A172 (cell line): ENCODE data around the gene DISP2. TPM values are rescaled to one million over a fixed set of nuclear protein-coding genes. Genes with fewer than 3 reads are reported as not detected.

Experiments used
- DNase-seq: peaks from one replicate; pipeline ENCODE4 v3.0.0-alpha.2; 2015; ENCODE audit warnings: low spot score
- total RNA-seq: library from RNA; depleted of rRNA; stranded (reverse); fragments of >200 nt; shearing (Covaris generic); gene quantifications from 2 replicates; pipeline ENCODE4 v1.2.3, GENCODE V29; 2014

The DISP2 gene
- total RNA-seq, 1 experiment from 2014 or later = 0.36 TPM

DNA sequence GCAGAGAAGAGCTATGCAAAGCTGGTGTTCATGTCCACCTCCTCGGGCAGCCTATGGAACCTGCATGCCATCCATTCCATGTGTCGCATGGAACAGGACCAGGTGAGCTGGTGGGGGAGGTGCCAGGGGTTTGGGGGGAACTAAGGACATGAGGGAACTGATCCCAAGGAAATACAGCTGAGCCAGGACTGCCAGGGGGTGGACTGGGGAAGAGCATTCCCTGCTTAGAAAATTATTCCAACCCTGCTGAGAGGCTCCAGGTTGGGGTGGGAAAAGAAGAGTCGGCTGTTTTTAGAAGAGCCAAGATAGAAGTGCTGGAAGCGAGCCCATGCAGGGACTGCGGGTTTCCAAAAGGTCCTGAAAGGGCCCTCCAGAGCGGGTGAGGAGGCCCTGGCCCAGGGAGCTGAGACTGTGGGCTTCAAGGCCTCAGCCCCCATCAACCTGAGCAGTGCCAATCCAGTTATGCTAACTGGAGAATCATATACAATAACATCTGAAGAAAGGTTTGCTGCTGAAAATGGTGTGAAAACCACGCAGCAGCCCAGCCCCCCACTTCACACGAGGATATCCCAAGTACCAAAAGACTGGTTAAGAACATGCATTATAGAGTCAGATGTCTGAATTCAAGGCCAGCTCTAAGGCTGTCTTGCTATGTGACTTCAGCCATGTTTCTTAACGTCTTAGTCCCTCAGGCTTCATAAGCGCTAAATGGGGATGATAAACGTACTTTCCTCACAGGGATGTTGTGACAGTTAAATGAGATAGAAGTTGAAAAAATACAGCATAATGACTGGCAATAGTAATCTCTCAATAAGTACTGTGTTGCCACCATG is 7.8 kb downstream of the DISP2 start:
- no peak for DNase-seq

DNA sequence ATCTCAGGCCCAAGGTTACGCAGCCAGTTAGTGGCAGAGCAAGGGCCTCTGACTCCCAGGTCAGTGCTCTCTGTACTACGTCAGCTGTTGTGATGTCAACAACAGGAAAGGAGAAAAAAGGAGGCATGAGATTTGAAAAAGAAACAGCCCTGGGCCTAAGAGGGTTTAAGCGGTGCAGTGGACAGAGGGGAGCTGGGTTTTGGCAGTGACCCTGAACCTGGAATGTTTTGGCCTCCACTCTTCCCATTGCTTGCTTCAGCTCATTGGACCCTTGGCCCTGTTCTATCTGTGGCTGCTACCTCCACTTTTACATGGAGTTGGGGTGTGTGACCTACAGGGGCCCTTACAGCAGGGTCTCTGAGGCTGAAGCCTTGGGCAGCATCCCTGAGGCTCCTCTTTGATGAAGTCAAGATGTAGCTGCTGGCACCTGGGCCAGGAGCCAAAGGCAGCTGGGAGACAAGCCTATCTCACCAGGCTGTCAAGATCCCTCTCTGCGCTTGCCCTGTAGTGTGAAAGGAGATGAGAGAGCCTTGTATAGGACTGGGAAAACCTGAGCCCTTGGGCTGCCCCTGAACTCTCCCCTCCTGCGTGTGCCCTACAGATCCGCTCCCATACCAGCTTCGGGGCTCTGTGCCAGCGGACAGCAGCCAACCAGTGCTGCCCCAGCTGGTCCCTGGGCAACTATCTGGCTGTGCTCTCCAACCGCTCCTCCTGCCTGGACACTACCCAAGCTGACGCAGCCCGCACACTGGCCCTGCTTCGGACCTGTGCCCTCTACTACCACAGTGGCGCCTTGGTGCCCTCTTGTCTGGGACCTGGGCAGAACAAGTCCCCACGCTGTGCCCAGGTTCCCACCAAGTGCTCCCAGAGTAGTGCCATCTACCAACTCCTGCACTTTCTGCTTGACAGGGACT is 8.7 kb downstream of the DISP2 start:
- no peak for DNase-seq

DNA sequence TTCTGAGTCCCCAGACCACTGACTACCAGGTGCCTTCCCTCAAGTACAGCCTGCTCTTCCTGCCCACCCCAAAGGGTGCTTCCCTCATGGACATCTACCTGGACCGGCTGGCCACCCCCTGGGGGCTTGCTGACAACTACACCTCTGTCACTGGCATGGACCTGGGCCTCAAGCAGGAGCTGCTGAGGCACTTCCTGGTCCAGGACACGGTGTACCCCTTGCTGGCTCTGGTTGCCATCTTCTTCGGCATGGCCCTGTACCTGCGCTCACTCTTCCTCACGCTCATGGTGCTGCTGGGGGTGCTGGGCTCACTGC is 9.3 kb downstream of the DISP2 start:
- no peak for DNase-seq

DNA sequence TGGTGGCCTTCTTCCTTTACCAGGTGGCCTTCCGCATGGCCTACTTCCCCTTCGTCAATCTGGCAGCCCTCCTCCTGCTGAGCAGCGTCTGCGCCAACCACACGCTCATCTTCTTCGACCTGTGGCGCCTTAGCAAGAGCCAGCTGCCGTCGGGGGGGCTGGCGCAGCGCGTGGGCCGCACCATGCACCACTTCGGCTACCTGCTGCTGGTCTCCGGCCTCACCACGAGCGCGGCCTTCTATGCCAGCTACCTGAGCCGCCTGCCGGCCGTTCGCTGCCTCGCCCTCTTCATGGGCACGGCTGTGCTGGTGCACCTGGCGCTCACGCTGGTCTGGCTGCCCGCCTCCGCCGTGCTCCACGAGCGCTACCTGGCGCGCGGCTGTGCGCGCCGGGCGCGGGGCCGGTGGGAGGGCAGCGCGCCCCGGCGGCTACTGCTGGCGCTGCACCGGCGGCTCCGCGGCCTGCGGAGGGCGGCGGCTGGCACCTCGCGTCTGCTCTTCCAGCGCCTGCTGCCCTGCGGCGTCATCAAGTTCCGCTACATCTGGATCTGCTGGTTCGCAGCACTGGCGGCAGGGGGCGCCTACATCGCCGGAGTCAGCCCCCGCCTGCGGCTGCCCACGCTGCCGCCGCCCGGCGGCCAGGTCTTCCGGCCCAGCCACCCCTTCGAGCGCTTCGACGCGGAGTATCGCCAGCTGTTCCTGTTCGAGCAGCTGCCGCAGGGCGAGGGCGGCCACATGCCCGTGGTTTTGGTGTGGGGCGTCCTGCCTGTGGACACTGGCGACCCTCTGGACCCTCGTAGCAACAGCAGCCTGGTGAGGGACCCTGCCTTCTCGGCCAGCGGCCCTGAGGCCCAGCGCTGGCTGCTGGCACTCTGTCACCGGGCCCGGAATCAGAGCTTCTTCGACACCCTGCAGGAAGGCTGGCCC is 9.9 kb downstream of the DISP2 start:
- DNase-seq = no peak

DNA sequence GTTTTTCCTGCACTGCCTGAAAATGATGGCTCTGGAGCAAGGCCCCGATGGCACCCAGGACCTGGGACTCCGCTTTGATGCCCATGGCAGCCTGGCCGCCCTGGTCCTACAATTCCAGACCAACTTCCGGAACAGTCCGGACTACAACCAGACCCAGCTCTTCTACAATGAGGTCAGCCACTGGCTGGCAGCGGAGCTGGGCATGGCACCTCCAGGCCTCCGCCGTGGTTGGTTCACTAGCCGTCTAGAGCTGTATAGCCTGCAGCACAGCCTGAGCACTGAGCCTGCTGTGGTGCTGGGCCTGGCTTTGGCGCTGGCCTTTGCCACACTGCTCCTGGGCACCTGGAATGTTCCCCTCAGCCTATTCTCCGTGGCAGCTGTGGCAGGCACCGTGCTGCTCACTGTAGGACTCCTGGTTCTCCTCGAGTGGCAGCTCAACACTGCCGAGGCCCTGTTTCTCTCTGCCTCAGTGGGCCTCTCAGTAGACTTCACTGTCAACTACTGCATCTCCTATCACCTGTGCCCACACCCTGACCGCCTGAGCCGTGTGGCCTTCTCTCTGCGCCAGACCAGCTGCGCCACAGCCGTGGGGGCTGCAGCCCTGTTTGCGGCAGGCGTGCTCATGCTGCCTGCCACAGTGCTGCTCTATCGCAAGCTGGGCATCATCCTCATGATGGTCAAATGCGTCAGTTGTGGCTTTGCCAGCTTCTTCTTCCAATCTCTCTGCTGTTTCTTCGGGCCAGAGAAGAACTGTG is 10.9 kb downstream of the DISP2 start:
- no peak for DNase-seq

DNA sequence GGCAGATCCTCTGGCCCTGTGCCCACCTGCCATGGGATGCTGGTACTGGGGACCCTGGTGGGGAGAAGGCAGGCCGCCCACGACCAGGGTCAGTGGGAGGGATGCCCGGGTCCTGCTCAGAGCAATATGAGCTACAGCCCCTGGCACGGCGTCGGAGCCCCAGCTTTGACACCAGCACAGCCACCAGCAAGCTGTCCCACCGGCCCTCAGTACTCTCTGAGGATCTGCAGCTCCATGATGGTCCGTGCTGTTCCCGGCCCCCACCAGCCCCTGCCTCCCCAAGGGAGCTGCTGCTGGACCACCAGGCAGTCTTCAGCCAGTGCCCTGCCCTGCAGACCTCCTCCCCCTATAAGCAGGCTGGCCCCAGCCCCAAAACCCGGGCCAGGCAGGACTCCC is 11.5 kb downstream of the DISP2 start:
- no peak for DNase-seq

DNA sequence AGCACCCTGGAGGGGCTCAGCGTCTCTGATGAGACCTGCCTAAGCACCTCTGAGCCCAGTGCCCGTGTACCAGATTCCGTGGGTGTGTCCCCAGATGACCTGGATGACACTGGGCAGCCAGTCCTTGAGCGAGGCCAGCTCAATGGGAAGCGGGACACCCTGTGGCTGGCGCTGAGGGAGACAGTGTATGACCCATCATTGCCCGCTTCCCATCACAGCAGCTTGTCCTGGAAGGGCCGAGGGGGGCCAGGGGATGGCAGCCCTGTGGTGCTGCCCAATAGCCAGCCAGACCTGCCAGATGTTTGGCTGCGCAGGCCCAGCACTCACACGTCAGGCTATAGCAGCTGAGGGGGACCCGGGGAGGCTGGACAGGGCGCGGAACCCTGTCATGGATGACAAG is 12.0 kb downstream of the DISP2 start:
- no peak for DNase-seq

DNA sequence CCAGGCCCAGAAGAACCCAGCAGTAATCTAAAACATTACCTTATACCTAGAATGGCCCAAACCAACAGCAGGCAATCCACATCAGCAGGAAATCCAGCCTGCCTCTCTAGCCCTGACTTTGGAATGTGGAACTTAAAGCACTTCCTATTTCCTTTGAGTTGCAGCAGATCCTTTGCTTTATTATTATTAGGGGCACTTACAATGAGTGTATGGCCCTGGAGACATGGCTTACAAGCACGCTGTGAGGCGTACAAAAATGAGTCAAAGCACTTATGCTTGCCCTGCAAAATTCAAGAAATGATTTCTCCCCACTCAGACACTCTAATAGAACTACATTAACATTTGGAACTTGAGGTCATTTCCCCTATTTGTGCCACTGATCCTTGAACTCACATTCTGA is 15.0 kb downstream of the DISP2 start:
- no peak for DNase-seq

DNA sequence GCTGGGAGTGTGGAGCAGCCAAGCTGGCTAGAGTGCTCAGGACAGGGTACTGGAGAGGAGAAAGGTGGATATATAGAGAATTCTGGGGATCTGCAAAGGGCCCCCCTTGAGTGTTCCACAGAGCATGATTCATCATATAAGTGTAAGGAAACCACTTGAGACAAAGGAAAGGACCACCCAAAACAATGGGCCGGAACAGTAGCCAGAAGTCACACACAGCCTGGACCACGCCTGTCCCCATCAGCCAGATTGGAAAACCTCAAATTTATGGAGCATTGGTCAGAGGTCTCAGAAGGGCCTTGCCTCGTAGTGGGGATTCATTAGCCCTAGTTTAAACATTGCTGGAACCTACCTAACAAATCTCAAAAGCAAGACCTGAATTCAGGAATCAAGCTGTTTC is 19.6 kb downstream of the DISP2 start:
- DNase-seq = no peak

DNA sequence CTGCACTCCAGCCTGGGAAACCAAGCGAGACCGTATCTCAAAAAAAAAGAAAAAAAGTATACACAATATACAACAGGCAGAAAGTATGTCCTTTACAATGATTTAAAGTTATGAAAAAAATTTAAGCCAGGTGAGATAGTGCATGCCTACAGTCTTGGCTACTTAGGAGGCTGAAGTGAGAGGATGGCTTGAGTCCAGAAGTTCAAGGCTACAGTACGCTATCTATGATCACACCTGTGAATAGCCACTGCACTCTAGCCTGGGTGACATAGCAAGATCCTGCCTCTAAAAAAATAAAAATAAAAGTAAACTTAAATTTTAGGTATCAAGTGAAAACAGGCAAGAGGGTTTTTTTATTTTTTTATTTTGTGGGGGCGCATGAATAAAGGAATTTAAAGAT is 21.4 kb downstream of the DISP2 start:
- DNase-seq = no peak

DNA sequence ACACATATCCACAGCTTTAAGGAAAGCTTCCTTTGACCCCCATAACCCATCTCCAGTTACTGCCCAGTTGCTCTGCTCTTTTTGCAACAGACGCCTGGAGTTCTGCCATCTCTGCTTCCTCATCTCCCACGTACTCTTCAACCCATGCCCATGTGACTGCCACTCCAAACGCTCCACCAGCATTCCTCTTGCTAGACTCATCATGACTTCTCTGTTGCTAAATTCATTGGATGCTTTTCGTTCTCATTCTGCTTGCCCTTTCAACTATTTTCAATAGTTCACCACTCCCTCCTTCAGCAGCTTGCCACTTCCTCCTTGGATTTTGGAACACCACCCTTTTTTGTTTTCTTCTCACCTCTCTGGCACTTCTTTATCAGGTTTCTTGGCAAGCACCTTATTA is 21.8 kb downstream of the DISP2 start:
- peak; percentile 95 for DNase-seq

DNA sequence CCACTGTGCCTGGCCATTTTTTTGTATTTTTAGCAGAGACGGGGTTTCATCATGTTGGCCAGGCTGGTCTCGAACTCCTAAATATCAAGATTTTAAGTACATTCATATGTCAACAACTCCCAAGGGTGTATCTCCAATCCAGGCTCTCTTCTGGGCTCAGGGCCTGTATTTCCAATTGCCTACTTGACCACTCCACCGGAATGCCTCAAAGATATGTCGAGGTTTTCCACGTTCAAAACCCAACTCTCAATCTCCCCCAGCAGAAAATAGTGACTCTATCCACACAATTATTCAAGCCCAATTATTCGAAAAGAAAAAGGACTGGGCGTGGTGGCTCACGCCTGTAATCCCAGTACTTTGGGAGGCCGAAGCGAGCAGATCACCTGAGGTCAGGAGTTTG is 22.6 kb downstream of the DISP2 start:
- no peak for DNase-seq

DNA sequence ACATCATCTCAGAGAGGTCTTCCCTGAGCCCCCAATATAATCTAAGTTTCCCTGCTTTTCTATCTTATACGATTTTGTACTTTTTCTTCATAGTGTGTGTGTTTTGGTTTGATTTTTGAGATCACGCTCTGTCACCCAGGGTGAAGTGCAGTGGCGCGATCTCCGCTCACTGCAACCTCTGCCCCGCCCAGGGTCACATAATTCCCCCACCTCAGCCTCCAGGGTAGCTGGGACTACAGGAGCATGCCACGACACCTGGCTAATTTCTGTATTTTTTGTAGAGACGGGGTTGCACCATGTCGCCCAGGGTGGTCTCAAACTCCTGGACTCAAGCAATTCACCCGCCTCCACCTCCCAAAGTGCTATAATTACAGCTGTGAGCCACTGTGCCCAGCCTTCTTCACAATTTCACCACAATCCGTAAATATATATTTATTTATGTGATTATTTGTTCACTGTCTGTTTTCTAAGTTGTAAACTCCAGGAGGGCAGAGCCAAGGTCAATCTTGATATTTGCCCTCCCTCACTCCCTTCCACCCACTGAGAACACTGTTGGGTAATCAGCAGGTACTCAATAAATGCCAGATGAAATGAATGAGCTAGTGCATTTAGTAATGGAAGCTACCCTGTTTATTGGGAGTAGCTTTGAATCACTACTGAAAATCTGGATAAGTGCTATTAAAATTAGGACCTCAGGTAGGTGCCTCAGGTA is 24.0 kb downstream of the DISP2 start:
- no peak for DNase-seq

DNA sequence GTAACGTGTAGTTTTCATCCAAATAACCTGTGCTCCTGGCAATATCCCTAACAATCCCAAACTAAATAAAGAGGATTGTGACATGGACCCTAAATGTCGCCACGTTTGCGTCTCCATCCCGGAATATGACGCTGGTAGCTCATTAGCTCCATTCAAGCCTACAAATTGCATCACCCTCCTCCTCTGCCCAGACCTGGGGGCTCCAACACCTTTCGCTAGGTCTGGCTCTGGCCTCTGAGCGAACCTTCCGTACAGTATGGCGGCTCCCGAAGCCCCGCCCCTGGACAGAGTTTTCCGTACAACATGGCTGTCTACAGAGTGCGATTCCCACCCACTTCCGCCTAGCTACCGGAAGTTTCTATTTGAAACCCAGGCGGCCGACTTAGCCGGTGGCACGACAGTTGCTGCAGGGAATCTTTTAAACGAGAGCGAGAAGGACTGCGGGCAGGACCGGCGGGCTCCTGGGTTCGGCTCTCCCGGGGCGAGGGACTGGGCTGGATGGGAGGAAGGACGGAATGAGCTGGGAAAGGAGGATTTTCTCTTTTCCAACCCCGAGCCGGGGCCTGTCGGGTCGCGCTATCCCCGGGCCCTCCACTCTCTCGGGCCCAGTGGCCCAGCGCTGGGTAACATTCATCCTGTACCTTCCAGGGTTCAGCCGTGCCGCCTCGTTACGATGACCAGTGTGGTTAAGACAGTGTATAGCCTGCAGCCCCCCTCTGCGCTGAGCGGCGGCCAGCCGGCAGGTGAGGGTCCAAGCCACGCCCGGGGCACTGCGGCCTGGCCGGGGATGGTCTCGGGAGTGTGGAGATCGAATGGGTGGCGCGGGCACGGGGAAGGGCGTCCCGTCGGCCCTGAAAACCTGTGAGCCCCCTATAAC is 24.8 kb downstream of the DISP2 start, which contains the start of gene KNSTRN:
Gene KNSTRN, plus strand, starts transcription at position 142 of the 877 bp plus-strand sequence. Its CDS starts 115 bp downstream, at position 257.
- DNase-seq = peak; percentile 92

DNA sequence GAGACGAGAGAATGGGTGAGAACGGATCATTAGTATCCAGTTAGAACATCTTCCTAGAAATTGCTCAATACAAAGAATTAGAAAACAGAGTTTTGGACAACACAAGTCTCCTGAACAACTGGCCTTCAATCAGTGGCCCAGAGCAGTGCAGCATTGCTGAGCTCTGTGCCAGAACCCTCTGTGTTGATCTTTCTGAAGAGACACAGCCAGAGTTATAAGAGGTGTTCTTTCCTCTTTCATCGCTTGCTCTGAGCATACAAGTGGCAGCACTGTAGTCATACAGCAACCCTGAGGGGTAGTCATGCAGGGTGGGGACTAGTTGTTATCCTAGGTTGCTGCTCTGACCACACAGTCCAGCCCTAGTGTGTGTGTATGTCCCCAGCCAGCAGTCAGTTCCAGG is 28.5 kb downstream of the DISP2 start:
- no peak for DNase-seq

DNA sequence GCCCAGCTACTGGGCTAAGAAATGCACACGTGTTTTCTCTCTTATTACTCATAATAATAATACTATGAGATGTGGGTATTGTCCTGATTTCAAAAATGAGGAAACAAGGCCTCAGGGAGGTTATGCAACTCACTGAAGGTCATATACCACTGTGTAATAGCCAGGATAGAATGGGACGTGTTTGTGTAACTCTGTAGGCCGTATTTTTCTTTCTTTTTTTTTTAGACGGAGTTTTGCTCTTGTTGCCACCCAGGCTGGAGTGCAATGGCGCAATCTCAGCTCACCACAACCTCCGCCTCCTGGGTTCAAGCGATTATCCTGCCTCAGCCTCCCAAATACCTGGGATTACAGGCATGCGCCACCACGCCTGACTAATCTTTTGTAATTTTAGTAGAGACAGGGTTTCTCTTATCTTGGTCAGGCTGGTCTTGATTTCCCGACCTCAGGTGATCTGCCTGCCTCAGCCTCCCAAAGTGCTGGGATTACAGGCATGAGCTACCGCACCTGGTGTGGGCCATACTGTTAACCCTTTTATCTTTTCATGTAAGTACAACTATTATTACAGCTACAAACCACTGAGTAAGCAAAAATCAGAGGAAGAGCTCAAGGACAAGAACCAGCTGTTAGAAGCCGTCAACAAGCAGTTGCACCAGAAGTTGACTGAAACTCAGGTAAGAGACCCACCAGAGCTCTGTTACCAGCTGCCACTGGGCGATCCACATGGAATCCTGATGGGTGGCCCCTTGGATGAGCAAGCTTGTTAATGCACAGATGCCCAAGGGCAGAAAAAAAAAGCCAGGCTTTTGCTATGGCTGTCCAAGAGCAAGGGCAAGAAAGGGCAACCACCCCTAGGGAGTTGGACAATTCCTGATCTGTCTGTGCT is 31.2 kb downstream of the DISP2 start:
- DNase-seq = no peak

DNA sequence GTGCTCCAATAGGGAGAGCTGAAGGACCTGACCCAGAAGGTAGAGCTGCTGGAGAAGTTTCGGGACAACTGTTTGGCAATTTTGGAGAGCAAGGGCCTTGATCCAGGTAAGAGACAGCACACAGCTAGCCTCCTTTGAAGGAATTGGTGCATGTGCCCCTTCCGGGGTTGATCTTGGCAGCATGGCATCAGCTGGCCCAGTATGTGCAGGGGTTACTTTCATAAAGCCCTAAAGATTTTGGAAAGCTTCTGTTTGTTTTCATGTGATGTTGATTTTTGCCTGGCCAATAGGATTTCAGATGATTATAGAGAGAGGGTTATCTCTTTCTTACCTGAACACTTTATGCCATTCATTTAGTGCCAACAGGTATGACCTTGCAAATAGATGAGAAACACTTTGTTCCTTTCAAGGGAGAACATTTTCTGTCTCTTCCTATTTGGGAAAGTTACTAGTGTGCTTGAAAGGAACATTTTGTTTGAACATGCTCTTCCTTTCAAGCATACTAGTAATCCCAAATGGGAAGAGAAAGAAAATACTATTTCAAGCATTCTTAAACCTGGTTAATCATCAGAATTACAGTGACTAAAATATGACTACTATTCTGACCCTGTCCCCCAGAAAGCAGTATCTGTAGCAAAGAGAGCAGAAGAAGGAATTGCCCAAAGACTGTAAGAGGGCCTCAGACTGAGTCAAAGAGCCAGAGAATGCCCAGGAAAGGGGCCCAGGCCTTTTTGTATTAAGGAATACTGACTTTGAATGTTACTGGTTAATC is 32.0 kb downstream of the DISP2 start:
- DNase-seq = no peak
